GM18519 (cell line): ENCODE results near the gene C17orf107.

Source experiments
- ATAC-seq: cut with Tn5 transposase; IDR thresholded peaks from one replicate; pipeline ENCODE4 v1.9.1; 2021; ENCODE audit warnings: mild to moderate bottlenecking, moderate library complexity; ENCODE audit not compliant: unreplicated experiment, low FRiP score

The C17orf107 gene

DNA sequence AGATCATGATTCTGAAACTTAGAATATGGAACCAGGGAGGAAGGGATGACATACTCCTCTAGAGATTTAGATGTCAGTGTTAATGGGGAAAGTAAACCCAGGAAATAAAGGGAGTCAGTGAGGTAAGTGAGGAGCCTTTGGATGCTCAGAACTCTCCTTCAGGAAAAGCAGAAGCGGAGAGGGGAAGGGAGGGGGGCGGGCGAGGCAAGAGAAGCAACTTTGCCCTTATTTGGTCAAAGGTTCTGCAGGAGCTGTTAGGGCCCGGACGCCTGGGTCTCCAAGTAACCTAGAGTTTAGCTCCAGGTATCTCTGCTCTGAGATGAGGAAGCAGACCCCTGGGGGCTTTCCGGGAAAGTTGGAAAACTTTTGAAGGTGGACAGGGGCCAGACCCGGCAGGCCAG lies 47.7 kb downstream of the C17orf107 start:
- ATAC-seq, result no peak

DNA sequence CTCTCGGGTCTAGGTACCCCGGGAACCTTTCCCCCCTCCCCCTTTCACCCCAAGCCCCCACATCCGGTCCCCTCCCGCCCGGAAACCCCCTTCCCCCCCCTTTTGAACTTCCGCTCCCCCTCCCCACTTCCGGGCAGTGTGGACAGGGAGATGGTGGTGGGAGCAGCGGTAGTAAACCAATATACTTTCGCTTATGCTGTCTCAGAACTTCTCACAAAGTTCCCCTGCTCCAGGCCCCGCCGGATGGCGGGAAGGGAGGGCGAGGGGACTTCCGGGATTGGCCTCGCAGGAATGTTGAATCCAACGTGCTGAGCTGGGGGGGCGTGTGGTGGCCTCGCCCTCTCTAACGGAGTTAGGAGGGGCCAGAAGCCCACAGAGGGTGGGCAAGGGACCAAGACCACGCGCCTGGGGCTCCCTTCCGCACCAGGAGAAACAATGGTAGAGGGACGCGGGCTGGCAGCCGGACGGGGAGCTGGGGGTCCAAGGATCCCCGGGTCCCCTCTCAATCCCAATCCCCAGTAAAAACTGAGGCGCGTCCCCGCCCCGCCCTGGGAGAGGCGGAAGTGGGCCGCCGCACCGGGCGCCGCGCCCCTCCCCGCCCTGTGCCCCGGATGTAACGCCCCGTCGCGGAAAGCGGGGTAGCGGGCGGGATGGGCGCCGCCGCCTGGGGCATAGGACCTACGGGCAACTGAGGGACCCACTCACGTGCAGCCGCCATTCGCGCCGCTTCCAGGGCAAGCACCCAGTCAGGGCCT lies 48.3 kb downstream of the C17orf107 start:
- ATAC-seq, result no peak

DNA sequence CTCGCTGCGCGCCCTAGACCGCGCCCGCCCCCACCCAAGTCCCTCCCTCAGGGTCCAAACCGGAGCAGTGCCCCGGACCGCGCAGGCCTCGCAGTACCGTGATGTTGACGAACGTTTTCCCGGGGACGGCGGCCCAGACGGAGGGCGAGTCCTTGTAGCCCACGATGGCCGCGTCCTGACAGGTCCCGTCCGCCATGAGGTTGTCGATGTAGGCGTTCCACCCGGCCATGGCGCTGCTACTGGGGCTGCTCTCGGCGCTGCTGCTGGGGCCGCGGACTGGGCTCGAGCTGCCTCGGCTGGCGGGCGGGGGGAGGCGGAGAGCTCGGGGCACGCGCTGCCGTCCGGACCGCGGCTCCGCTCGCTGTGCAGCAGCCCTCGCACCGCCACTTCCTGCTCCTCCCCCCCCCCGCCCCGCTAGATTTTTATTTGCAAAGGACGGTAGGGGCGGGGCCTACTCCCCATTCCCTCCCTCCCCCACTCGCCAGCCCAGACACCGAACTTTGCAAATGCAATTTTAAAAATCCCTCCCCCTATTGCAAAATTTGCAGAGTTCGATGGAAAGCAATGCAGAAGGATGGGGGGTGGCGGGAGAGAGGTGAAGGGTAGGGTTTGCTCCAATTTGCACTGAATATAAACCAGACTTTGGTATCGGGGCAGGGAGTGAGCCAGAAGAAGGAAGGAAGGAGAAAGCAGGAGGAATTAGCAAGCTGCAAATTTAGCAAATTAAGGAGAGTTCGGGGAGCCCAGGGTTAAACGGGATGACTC lies 49.0 kb downstream of the C17orf107 start, which contains the start of gene PFN1:
Gene PFN1 (minus strand): TSS at position 365 of the 765 bp plus-strand sequence. CDS start 136 bp downstream, at position 229.
- ATAC-seq, result no peak

DNA sequence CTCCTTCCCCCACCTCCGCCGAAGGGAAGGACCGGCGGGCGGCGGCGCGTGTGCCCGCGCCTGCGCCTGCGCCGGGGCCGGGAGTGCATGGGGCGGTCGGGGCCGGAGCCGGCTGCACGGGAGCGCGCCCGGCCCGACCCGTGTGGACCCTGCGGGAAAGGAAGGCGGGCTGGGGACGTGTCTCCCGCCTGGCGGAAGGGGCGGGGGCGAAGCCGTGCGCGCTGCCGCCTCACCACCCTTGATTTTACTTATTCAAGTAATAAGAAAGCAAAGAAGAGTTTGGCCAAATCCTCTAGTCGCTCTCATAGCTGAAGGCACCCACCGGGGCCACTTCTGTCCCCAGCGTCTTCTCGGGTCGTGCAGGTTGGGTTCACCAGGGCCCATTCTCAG lies 49.6 kb downstream of the C17orf107 start:
- peak; percentile 34 for ATAC-seq

DNA sequence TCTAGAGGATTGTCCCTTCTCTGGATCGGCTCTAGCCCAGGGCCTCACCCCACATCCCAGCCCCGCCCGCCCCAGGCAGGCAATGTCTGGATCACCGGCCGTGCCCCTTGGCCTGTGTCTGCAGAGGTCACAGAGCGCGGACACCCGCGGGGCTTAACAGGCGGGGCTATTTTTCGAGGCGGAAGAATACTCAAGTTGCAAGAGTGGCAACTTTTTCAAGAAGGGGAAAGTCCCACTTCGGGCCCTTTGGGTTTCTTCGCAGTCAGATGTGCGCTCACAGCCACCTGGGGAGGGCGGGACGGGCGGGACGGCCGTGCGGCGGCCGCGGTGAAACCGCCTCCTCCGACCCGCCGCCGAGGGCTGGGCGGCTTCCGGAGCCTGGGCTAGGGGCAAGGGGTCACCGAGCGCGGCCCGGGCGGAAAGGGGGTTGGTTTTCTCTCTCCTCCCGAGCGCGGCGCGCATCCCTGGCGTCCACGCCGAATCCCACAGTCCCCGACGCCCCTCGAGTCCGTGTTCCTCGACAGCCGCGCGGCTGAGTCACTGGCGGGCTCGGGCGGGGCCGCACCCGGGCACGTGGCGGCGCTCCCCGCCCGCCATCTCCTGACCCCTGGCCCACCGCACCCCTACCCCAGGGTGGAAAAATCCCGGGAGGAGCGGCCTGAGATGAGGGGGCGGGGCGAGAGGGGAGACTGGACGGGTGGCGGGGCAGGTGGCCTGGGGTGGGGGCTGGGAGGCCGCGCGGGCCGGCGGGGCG lies 50.2 kb downstream of the C17orf107 start:
- peak; percentile 13 for ATAC-seq

DNA sequence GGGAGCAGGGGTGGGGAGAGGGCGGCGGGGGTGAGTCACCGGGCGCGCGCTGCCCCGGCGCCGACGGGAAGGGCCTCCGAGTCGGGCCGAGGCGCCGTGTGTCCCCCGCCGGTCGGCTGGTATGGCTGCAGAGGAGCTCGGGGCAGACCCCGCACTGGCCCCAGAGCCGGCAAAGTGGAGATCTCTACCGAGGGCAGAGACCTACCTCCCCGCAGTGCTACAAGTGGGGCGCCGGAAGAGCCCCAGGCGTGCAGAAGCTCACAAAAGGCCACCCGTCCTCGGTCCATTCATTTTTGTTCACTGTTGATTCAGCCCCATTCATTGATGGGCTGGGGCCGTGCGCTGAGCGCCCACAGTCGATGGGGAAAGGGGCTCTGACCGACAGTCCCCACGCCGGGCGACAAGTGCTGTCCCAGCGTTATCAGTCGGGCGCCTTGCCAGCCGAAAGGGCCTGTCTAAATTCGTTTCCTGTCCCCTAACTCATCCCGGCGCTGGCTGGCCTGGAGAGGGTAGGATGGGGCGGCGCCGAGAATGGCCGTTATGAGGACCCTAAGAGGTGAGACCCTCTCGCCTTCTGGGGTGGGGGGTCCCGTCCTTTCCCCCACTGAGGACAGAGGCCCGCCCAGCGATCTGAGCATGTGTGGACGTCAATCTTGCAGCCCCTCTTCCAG lies 50.9 kb downstream of the C17orf107 start:
- ATAC-seq, result no peak

DNA sequence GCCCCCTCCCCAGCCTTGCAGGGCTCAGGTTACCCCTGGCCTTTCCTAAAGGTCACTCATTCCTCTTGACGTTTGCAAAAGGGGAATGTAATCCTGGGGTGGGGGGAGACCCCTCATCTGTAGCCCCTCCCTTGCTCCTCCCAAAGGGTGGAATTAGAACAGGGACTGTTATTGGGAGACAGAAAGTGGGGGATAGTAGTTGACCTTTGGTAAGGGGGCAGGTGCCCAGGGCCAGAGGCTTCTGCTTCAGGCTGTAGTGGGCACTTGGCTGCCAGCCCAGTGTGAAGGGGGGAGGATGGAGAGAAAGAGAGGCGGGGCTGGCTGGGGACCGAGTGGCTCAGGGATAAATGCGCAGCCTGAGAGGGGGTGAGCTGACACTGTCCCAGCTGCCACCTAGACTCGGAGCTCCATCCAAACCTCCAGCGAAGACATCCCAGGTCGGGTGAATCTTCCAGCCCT lies 51.4 kb downstream of the C17orf107 start, which contains the start of gene ENO3:
Gene ENO3 (plus strand): TSS at position 374 of the 459 bp plus-strand sequence. CDS start 711 bp downstream, outside the sequence.
- no peak for ATAC-seq

DNA sequence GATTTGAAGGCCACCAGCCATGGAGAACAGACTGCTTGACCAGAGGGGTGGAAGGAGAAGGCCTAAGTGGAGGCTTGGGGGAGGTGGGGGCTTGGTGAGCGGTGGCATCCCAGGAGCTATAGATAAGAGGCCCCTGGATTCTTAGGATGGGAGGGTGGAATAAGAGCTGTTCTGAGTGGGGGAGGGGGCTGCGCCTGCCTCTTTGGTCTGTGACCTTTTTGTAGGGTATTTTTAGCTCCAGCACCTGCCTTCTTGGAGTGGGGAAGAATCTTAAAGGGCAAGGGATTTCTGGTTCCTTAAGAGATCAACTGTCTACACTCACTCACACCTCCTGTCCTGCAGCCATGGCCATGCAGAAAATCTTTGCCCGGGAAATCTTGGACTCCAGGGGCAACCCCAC lies 52.1 kb downstream of the C17orf107 start:
- no peak for ATAC-seq
